ENCODE data around the gene NRP2. TPM values are rescaled to one million over a fixed set of nuclear protein-coding genes. Genes with fewer than 3 reads are reported as not detected.

The NRP2 gene
- total and polyA plus RNA-seq, 2 of the 13 experiments (the other 11 are each of a cell fraction or from before 2014, with no cell fraction given): 0.65 to 1.4 TPM

DNA sequence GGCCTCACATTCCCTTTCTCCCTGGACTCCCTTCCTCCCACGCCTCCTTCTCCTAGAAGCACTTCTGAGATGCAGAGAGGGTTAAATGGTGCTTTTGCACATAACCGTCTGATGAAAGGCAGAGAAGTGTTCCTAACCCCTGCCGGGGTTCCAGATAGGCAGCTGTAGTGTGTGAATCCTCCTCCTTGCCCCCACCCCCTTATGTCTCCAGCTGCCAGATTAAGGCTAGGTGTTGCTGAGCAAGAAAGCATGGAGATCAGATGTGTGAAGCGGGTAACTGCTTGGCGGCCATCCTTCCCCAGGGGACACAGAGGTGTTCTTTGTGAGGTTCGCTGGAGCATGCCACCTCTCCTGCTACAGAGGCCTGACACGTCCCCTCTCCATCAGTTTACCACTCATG, 88.3 kb downstream of the NRP2 start (continued):
- TF ChIP-seq, protein P1, sequence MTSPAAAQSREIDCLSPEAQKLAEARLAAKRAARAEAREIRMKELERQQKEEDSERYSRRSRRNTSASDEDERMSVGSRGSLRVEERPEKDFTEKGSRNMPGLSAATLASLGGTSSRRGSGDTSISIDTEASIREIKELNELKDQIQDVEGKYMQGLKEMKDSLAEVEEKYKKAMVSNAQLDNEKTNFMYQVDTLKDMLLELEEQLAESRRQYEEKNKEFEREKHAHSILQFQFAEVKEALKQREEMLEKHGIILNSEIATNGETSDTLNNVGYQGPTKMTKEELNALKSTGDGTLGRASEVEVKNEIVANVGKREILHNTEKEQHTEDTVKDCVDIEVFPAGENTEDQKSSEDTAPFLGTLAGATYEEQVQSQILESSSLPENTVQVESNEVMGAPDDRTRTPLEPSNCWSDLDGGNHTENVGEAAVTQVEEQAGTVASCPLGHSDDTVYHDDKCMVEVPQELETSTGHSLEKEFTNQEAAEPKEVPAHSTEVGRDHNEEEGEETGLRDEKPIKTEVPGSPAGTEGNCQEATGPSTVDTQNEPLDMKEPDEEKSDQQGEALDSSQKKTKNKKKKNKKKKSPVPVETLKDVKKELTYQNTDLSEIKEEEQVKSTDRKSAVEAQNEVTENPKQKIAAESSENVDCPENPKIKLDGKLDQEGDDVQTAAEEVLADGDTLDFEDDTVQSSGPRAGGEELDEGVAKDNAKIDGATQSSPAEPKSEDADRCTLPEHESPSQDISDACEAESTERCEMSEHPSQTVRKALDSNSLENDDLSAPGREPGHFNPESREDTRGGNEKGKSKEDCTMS (CRISPR knock-in tag; conservative IDR thresholded peaks at IDR 0.05): no peak
- TF ChIP-seq ZNF557 (CRISPR knock-in tag; IDR thresholded peaks at IDR 0.05) (no peak), ZNF703 (CRISPR knock-in tag; IDR thresholded peaks at IDR 0.05; ENCODE audit: borderline replicate concordance) (no peak), MYNN (CRISPR knock-in tag; IDR thresholded peaks at IDR 0.05; ENCODE audit: low read depth) (no peak), RBFOX2 (IDR thresholded peaks at IDR 0.05; ENCODE audit: low read depth, low read length) (no peak)
- TF ChIP-seq, protein P2, sequence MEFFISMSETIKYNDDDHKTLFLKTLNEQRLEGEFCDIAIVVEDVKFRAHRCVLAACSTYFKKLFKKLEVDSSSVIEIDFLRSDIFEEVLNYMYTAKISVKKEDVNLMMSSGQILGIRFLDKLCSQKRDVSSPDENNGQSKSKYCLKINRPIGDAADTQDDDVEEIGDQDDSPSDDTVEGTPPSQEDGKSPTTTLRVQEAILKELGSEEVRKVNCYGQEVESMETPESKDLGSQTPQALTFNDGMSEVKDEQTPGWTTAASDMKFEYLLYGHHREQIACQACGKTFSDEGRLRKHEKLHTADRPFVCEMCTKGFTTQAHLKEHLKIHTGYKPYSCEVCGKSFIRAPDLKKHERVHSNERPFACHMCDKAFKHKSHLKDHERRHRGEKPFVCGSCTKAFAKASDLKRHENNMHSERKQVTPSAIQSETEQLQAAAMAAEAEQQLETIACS (CRISPR knock-in tag; IDR thresholded peaks at IDR 0.05): no peak

DNA sequence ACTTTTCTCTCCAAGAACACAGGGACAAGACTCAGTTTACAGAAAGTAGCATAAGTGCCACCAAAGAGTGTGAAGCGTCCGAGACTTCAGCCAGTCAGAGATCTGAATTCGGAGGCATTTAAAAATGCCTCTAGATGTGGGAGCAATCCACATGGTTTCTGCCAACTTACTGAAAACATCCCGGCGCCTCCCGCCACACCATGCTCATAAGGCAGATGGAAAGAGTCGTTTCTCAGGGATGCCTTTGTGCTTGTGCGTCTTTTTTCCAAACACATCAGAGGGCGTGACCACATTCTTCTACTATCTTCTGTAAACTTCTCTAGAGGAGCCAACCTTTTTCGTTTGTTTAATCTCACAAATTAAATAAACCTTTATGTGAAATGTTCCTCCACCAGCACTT, 88.7 kb downstream of the NRP2 start:
- Histone ChIP-seq H2AFZ (ENCODE audit: low read length) (no peak overlapping the region), H3K9ac (ENCODE audit: insufficient read depth, low read depth, low read length) (no peak overlapping the region), H3K27ac (ENCODE audit: extremely low read length, insufficient read depth, low read length) (no peak overlapping the region), H3K4me2 (ENCODE audit: low read depth, low read length) (no peak overlapping the region), H3K79me2 (ENCODE audit: insufficient read depth, low read length) (no peaks in the 10 kb centered on the region), H3K36me3 (replicated peaks in 1 of 2; ENCODE audit: control insufficient read depth in 1 of 2, insufficient read depth in 2 of 2, low read length in 2 of 2) (no peaks in the 10 kb centered on the region), H3K27me3 (ENCODE audit: control insufficient read depth in 1 of 2, insufficient read depth in 2 of 2, low read length in 2 of 2) (no peaks in the 10 kb centered on the region; a peak in 2 of 5 replicates), H3K9me3 (ENCODE audit: low read length) (no peaks in the 10 kb centered on the region), H3K4me3 (replicated peaks in 1 of 3; ENCODE audit: insufficient read depth in 1 of 3, low read depth in 2 of 3, low read length in 3 of 3) (no peak overlapping the region), H4K20me1 (ENCODE audit: insufficient read depth, low read length) (no peaks in the 10 kb centered on the region), H3K4me1 (ENCODE audit: insufficient read depth, low read length) (no peaks in the 10 kb centered on the region)
- ATAC-seq (no peak), DNase-seq (ENCODE audit: low spot score) (no peak), FAIRE-seq (no peak)
- WGBS (ENCODE audit: low lambda C conversion rate): 56% methylated on average over 10 of the region's 10 CpGs
- in situ Hi-C loops (cut with HindIII; ENCODE audit: extremely low pct_ligation_motif_present, low pct_unique_long_range_greater_than_20kb) (loop anchor here (5.0 kb wide), 1 partner anchor 156 kb away; no protein-coding TSS in a partner anchor), intact Hi-C loops (cut with micrococcal nuclease; ENCODE audit: unreplicated experiment) (no loop called here)
- no TSS peak for BruUV-seq (replicated peaks)
- POLR2A ChIA-PET: no interaction called here
- CTCF ChIA-PET (ENCODE audit: low intra/inter-chr PET ratio, low total read pairs): no interaction called here
- TF ChIP-seq HDAC1 (CRISPR knock-in tag; IDR thresholded peaks at IDR 0.05) (no peak), ZFAT (CRISPR knock-in tag; conservative IDR thresholded peaks at IDR 0.05) (no peak), TRIM24 (CRISPR knock-in tag; IDR thresholded peaks at IDR 0.05) (no peak), MATR3 (CRISPR knock-in tag; IDR thresholded peaks at IDR 0.05) (no peak)
- TF ChIP-seq, protein P3, sequence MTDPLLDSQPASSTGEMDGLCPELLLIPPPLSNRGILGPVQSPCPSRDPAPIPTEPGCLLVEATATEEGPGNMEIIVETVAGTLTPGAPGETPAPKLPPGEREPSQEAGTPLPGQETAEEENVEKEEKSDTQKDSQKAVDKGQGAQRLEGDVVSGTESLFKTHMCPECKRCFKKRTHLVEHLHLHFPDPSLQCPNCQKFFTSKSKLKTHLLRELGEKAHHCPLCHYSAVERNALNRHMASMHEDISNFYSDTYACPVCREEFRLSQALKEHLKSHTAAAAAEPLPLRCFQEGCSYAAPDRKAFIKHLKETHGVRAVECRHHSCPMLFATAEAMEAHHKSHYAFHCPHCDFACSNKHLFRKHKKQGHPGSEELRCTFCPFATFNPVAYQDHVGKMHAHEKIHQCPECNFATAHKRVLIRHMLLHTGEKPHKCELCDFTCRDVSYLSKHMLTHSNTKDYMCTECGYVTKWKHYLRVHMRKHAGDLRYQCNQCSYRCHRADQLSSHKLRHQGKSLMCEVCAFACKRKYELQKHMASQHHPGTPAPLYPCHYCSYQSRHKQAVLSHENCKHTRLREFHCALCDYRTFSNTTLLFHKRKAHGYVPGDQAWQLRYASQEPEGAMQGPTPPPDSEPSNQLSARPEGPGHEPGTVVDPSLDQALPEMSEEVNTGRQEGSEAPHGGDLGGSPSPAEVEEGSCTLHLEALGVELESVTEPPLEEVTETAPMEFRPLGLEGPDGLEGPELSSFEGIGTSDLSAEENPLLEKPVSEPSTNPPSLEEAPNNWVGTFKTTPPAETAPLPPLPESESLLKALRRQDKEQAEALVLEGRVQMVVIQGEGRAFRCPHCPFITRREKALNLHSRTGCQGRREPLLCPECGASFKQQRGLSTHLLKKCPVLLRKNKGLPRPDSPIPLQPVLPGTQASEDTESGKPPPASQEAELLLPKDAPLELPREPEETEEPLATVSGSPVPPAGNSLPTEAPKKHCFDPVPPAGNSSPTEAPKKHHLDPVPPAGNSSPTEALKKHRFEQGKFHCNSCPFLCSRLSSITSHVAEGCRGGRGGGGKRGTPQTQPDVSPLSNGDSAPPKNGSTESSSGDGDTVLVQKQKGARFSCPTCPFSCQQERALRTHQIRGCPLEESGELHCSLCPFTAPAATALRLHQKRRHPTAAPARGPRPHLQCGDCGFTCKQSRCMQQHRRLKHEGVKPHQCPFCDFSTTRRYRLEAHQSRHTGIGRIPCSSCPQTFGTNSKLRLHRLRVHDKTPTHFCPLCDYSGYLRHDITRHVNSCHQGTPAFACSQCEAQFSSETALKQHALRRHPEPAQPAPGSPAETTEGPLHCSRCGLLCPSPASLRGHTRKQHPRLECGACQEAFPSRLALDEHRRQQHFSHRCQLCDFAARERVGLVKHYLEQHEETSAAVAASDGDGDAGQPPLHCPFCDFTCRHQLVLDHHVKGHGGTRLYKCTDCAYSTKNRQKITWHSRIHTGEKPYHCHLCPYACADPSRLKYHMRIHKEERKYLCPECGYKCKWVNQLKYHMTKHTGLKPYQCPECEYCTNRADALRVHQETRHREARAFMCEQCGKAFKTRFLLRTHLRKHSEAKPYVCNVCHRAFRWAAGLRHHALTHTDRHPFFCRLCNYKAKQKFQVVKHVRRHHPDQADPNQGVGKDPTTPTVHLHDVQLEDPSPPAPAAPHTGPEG (CRISPR knock-in tag; IDR thresholded peaks at IDR 0.05): no peak
